Spleen (tissue), 7 donors: Measurements from ENCODE around the gene CCDC102B.

Experiments used
- CTCF ChIP-seq, 11 experiments: fragments of 200-600 bp in 7 of 11; fragments of 450-650 bp in 4 of 11; sonication (generic) in 4 of 11; IDR thresholded peaks in 8 of 11; conservative IDR thresholded peaks in 3 of 11; 1 replicate in 7 of 11; 2 replicates in 4 of 11; pipeline versions ENCODE4 v1.4.0 to v1.8.0; 2016 to 2021; ENCODE audit warnings: antibody characterized with exemption in 11 of 11, inconsistent platforms in 4 of 11, mild to moderate bottlenecking in 1 of 11
- POLR2A ChIP-seq, 3 donors: fragments of 450-650 bp; IDR thresholded peaks; one replicate each; pipeline ENCODE4 v1.5.1; 2017; ENCODE audit warnings: antibody characterized with exemption in 3 of 3, mild to moderate bottlenecking in 1 of 3
- POLR2AphosphoS5 ChIP-seq, 3 donors: sonication (generic); formaldehyde crosslinking; IDR thresholded peaks; one replicate each; pipeline ENCODE4 v1.5.1; 2017; ENCODE audit warnings: antibody characterized with exemption in 3 of 3
- donor health status: DM: no; HTN: no; CAD: no; lungs with moderate emphysema.
- donor health status: DM: no; HTN: no; CAD: no.
- donor health status: DM: no; HTN: no; CAD: no.

- TF ChIP-seq CTCF (IDR thresholded peaks at IDR 0.05 in 8 of 11, conservative IDR thresholded peaks at IDR 0.05 in 3 of 11) (no peak), POLR2A (IDR thresholded peaks at IDR 0.05) (no peak), POLR2AphosphoS5 (IDR thresholded peaks at IDR 0.05) (no peak)
Observed at GRCh38 chr18:68874361-68874760, 76.5 kb downstream of the CCDC102B start.
